Esophagus muscularis mucosa (tissue), 4 donors: Measurements from ENCODE around the gene LYPD3. TPM values are rescaled to one million over a fixed set of nuclear protein-coding genes. Genes with fewer than 3 reads are reported as not detected.

Source experiments
- DNase-seq: peaks from one replicate; pipeline ENCODE4 v3.0.0-alpha.2; 2017; ENCODE audit errors: extremely low spot score
- H3K27ac ChIP-seq, 4 donors: fragments of 200-600 bp; sonication (generic); replicated peaks in 1 of 4; 1 replicate in 3 of 4; 2 replicates in 1 of 4; pipeline ENCODE4 v1.5.1; 2016 to 2019; ENCODE audit warnings: mild to moderate bottlenecking in 1 of 4
- H3K27me3 ChIP-seq, 4 donors: fragments of 200-600 bp; sonication (generic); one replicate each; pipeline versions ENCODE4 v1.5.1 to v1.6.0; 2016 to 2019
- H3K36me3 ChIP-seq, 4 donors: fragments of 200-600 bp; sonication (generic); one replicate each; pipeline ENCODE4 v1.5.1; 2016 to 2019
- H3K4me1 ChIP-seq, 4 donors: fragments of 200-600 bp; sonication (generic); one replicate each; pipeline ENCODE4 v1.5.1; 2016 to 2019
- H3K4me3 ChIP-seq, 4 donors: fragments of 200-600 bp; sonication (generic); 1 replicate in 2 of 4; 2 replicates in 2 of 4; pipeline ENCODE4 v1.5.1; 2016 to 2019; ENCODE audit warnings: mild to moderate bottlenecking in 4 of 4, moderate library complexity in 1 of 4
- H3K9me3 ChIP-seq, 4 donors: fragments of 200-600 bp; sonication (generic); 1 replicate in 3 of 4; 2 replicates in 1 of 4; pipeline ENCODE4 v1.5.1; 2016 to 2019
- EP300 ChIP-seq: sonication (generic); formaldehyde crosslinking; IDR thresholded peaks from one replicate; pipeline ENCODE4 v1.6.1; 2017; ENCODE audit warnings: antibody characterized with exemption
- POLR2A ChIP-seq: fragments of 450-650 bp; IDR thresholded peaks from one replicate; pipeline ENCODE4 v1.6.1; 2017; ENCODE audit warnings: antibody characterized with exemption, moderate library complexity, mild to moderate bottlenecking, low read depth
- POLR2AphosphoS5 ChIP-seq, 2 donors: sonication (generic); formaldehyde crosslinking; IDR thresholded peaks; one replicate each; pipeline ENCODE4 v1.6.1; 2017; ENCODE audit warnings: antibody characterized with exemption in 2 of 2
- WGBS: methylation state at CpG from one replicate; pipeline ENCODE4 v1.1.5; 2018; 5-methylcytosine and 5-hydroxymethylcytosine counted together
- intact Hi-C: fragments of 100-400 bp; cut with DNase I; formaldehyde crosslinking; loops from one replicate; pipeline ENCODE4 v1.15.1; 2023
- total RNA-seq, 4 donors: library from RNA; depleted of rRNA; stranded (reverse); fragments of >200 nt; gene quantifications; one replicate each; pipeline versions ENCODE4 v1.1.0 to v1.2.1, GENCODE V29; 2016
- TF ChIP-seq, protein P1 (sequence below), 3 experiments: fragments of 200-600 bp in 2 of 3; fragments of 450-650 bp in 1 of 3; sonication (generic) in 2 of 3; IDR thresholded peaks; one replicate each; pipeline ENCODE4 v1.5.1; 2017 to 2019; ENCODE audit warnings: antibody characterized with exemption in 3 of 3, mild to moderate bottlenecking in 2 of 3, moderate library complexity in 1 of 3

Gene LYPD3
- total RNA-seq, 4 donors from 2014 or later: 0.42 to 1.4 (median 0.84) TPM

- 90% methylated on average over 4 of the region's 4 CpGs for WGBS
- intact Hi-C loops: no loop called here
- peaks cover 0 to 38% (median 0%) of the 10 kb centered on the region in 4 donors for H3K36me3 ChIP-seq
These were observed 16.8 kb upstream of the LYPD3 start for GRCh38 chr19:43482193-43482592.

DNA sequence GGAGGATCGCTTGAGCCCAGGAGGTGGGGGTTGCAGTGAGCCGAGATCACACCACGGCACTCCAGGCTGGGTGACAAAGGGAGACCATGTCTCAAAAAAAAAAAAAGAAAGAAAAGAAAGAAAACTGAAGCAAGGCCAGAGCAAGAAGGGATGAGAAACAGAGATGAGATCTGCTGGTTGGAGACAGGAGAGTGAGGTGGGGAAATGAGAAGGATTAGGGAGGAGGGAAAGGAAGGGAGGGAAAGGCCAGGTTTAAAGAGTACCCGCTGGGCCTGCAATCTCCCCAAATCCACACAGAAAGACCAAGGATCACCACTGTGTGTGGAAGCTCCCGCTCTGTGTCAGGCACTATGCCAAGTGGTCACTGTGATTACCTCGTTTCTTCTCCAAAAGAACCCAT lies 16.3 kb upstream of the LYPD3 start:
- no peak for DNase-seq
- no peak for TF ChIP-seq EP300
- no peak for TF ChIP-seq POLR2A
- TF ChIP-seq, protein P1, sequence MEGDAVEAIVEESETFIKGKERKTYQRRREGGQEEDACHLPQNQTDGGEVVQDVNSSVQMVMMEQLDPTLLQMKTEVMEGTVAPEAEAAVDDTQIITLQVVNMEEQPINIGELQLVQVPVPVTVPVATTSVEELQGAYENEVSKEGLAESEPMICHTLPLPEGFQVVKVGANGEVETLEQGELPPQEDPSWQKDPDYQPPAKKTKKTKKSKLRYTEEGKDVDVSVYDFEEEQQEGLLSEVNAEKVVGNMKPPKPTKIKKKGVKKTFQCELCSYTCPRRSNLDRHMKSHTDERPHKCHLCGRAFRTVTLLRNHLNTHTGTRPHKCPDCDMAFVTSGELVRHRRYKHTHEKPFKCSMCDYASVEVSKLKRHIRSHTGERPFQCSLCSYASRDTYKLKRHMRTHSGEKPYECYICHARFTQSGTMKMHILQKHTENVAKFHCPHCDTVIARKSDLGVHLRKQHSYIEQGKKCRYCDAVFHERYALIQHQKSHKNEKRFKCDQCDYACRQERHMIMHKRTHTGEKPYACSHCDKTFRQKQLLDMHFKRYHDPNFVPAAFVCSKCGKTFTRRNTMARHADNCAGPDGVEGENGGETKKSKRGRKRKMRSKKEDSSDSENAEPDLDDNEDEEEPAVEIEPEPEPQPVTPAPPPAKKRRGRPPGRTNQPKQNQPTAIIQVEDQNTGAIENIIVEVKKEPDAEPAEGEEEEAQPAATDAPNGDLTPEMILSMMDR (IDR thresholded peaks at IDR 0.05): no peak
- no peak for TF ChIP-seq POLR2AphosphoS5 (IDR thresholded peaks at IDR 0.05)
- intact Hi-C loops: no loop called here
- no peaks in the 10 kb centered on the region for H3K27me3 ChIP-seq
- H3K36me3 ChIP-seq: peaks cover 0 to 38% (median 0%) of the 10 kb centered on the region in 4 donors
- no peaks in the 10 kb centered on the region for H3K9me3 ChIP-seq
- 83% methylated on average over 6 of the region's 6 CpGs for WGBS
- no peak overlapping the region for H3K4me3 ChIP-seq
- H3K27ac ChIP-seq: no peak overlapping the region
- H3K4me1 ChIP-seq: peaks cover 0 to 1% (median 0%) of the 10 kb centered on the region in 4 donors

More at GRCh38 chr19:43482193-43482592, 16.8 kb upstream of the LYPD3 start:
- Histone ChIP-seq H3K4me3 (no peak overlapping the region), H3K4me1 (no peaks in the 10 kb centered on the region), H3K27ac (no peak overlapping the region), H3K9me3 (no peaks in the 10 kb centered on the region), H3K27me3 (no peaks in the 10 kb centered on the region)
- TF ChIP-seq POLR2A: no peak
- no peak for TF ChIP-seq EP300
- TF ChIP-seq, protein P1 (IDR thresholded peaks at IDR 0.05): no peak
- TF ChIP-seq POLR2AphosphoS5 (IDR thresholded peaks at IDR 0.05): no peak
- DNase-seq: no peak

DNA sequence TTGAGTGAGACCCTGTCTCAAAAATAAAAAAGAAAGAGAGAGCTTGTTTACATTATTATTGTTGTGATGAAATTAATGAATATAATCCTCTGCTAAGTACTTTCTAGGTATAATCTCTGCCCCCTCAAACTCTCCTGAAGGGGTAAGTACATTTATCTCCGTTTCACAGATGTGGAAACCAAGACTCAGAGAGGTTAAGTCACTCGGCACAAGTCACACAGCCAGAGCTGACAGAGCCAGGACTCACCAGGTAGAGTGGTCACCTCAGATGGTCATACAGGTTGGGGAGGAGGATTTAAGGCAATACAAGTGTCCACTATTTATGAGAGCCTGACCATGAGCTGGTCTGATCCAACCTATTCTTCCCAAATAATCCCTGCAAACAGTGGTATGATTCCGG lies 15.2 kb upstream of the LYPD3 start:
- peaks cover 0 to 30% (median 0%) of the 10 kb centered on the region in 4 donors for H3K36me3 ChIP-seq
- TF ChIP-seq, protein P1 (IDR thresholded peaks at IDR 0.05): no peak
- TF ChIP-seq POLR2A (no peak), EP300 (no peak), POLR2AphosphoS5 (IDR thresholded peaks at IDR 0.05) (no peak)
- no peaks in the 10 kb centered on the region for H3K9me3 ChIP-seq
- no peak for DNase-seq
- WGBS: 98% methylated on average over 3 of the region's 3 CpGs
- peaks cover under 1 to 12% (median 4%) of the 10 kb centered on the region in 4 donors for H3K4me1 ChIP-seq
- no peak overlapping the region for H3K27ac ChIP-seq
- intact Hi-C loops: no loop called here
- no peaks in the 10 kb centered on the region for H3K27me3 ChIP-seq
- H3K4me3 ChIP-seq: no peak overlapping the region

- H3K27ac ChIP-seq: no peak overlapping the region
- TF ChIP-seq POLR2AphosphoS5 (IDR thresholded peaks at IDR 0.05): no peak
- TF ChIP-seq, protein P1 (IDR thresholded peaks at IDR 0.05): no peak
- no peak for TF ChIP-seq POLR2A
- no peak for TF ChIP-seq EP300
- no peaks in the 10 kb centered on the region for H3K27me3 ChIP-seq
- WGBS: 94% methylated on average over 4 of the region's 4 CpGs
- no peak for DNase-seq
- peaks cover 0 to 30% (median 0%) of the 10 kb centered on the region in 4 donors for H3K36me3 ChIP-seq
- H3K9me3 ChIP-seq: no peaks in the 10 kb centered on the region
- intact Hi-C loops: no loop called here
- no peak overlapping the region for H3K4me3 ChIP-seq
- H3K4me1 ChIP-seq: peaks cover 5 to 17% (median 8%) of the 10 kb centered on the region in 4 donors
These were observed 14.7 kb upstream of the LYPD3 start for GRCh38 chr19:43479961-43480561.
